ENCODE measurements around the gene CLASRP.

DNA sequence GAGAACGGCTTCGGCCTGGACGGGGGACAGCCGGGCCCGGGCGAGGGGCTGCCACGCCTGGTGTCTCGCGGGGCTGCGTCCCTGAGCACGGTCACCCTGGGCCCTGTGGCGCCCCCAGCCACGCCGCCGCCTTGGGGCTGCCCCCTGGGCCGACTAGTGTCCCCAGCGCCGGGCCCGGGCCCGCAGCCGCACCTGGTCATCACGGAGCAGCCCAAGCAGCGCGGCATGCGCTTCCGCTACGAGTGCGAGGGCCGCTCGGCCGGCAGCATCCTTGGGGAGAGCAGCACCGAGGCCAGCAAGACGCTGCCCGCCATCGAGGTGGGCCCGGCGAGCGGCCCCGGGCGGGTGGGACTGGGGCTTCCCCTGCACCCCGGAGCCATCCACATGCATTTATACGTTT is 26.9 kb upstream of the CLASRP start:
- TF ChIP-seq, protein P1, sequence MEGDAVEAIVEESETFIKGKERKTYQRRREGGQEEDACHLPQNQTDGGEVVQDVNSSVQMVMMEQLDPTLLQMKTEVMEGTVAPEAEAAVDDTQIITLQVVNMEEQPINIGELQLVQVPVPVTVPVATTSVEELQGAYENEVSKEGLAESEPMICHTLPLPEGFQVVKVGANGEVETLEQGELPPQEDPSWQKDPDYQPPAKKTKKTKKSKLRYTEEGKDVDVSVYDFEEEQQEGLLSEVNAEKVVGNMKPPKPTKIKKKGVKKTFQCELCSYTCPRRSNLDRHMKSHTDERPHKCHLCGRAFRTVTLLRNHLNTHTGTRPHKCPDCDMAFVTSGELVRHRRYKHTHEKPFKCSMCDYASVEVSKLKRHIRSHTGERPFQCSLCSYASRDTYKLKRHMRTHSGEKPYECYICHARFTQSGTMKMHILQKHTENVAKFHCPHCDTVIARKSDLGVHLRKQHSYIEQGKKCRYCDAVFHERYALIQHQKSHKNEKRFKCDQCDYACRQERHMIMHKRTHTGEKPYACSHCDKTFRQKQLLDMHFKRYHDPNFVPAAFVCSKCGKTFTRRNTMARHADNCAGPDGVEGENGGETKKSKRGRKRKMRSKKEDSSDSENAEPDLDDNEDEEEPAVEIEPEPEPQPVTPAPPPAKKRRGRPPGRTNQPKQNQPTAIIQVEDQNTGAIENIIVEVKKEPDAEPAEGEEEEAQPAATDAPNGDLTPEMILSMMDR (IDR thresholded peaks at IDR 0.05): no peak
- no peak for TF ChIP-seq POLR2A (IDR thresholded peaks at IDR 0.05)
- no peak for TF ChIP-seq POLR2AphosphoS5 (IDR thresholded peaks at IDR 0.05)
- no peak for TF ChIP-seq EP300 (IDR thresholded peaks at IDR 0.05)

Data from sigmoid colon (tissue), 4 donors.